ENCODE data around the gene ADAMTSL2.

Gene ADAMTSL2

DNA sequence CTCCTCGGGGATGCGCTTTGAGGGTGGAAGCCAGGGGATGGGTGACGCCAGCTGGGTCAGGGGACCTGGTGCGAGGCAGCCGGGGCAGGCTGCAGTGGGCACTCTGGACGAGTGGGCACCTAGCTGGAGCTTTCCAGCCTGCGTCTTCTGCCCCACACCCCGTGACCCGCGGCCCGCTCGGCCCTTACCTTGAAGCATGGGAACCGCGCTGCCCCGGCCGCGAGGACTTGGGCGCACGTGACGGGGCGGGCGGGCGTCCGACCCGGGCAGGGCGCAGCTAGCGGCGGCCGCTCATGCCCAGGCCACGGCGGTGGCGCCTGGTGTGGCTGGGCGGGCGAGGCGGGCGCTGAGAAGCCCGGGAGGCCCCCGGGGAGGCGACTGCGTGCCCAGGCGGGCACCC is 74.4 kb downstream of the ADAMTSL2 start:
- FAIRE-seq = no peak

DNA sequence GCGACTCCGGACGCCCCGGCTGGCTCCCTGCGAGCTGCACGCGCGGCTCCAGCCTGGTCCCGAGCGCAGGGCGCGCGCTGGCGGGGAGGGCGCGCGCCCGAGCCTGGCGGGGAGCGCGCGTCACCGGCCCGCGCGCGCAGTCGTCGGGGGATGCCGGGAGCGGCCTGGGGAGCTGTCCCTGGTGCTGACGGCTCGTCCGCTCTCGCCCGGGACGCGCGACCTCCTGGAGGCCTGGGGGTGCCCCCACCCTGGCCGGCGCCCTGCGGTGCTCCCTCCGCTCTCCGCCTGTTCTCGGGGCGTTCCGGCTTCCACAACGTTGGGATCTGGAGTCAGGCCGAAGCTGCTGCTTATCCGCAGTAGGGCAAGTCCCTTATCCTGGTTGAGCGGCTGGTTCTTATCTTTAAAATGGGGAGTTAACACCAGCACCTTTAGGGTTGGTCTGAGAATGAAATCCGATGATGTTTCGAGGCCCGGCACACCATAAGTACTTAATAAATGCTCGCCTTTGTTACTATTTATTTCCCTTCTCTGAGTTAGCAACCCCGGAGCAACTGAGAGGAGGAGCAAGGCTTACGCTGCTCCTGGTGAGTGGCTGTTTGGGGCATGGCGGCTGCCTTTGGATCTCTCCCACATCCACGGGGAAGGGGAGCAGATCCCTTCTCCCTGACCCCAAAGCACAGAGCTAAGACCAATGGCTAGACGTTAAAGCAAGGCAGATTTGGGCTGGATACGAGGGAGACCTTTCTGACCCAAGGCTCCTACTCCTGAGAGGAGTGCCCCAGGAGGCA is 75.0 kb downstream of the ADAMTSL2 start, which contains the start of gene FAM163B:
Gene FAM163B (minus strand): TSS at position 79 of the 788 bp plus-strand sequence. CDS start 29,166 bp downstream, outside the sequence.
- FAIRE-seq = no peak

DNA sequence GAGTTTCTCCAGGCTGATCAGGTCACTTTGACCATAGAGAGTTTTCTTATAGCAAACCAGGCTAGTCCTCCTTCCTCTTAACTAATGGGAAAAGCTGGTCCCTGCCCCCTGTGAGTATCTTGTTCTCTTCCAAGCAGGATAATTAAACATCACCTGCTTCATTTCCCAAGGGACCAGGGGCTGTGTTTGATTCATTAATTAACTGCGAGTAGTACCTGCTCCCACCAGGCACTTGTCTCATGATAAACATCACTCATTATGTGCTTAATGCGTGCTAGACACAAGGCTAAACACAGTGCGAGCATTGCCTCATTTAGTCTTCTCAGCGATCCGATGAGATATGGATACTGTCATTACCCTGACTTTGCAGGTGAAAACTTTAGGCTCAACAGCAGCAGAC is 76.3 kb downstream of the ADAMTSL2 start:
- FAIRE-seq = no peak

DNA sequence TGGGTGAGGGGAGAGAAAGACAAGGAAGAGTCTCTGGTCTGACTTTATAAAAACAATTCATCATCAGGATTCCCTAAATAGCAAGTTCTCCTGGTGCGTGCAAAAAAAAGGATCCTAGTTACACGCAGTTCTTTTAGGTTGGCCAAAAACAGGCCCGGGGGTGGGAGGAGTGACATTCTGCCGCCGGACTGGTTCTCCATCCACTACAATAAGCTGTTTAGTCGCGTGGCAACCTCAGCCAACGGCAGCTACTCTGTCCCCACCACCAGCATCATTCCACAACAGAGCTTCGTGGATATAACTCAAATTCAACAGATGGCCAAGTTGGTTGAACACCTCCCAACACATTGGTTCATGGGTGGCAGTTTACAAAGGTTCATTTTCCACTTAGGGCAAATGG is 77.5 kb downstream of the ADAMTSL2 start:
- FAIRE-seq = no peak

DNA sequence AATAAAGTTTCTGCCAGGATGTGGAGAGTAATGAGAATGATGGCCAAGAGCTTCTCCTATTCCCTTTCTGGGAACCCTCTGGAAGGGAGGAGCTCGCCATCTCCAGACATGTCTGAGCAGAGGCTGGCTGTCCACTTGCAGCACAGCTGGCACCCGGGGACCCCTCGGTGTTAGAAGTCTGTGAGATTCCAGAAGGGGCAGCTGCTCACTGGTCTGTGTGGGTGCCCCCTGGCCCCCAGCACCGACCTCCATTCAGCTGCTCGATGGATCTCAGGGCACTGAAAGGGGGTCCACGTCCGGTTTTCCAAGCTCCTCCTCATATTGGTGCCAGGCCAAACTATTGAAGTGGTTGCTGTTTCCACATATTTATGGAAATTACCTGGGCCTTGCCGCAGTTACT is 78.3 kb downstream of the ADAMTSL2 start:
- no peak for FAIRE-seq

DNA sequence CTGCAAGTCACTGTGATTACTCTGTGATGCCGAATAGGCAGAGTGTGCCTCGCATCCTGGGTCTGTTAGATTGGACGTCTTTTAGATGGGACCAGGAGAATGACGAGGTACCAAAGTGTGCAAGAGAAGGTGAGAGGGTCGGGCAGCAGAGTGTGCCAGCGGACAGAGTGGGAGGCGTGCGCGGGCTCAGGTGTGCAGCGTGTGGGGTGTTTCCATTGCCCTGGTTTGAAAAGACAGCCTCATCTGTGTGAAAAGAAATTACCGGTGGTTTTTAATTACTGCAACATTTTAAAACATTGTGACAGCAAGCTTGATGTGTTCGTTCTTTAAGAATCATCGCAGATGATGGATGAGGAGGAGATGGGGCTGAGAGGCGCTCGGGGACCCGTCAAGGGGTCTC is 78.9 kb downstream of the ADAMTSL2 start:
- FAIRE-seq = no peak

DNA sequence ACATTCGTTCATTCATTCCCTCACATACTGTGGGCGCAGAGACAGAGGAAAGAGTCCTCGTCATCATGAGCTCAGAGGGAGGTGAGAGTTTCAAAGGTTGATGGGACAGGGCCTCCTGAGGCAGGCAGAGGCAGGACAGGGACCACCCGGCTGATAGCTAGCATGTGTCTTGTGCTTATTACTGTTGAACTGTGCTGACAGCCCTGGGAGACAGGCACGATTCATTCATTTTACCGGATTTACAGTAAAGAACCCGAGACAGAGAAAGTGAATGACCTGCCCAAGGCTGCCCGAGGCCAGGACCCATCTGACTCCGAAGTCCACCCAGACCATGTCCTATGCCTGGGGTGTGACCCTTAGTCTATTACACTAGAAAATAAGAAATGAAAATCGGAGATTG is 79.6 kb downstream of the ADAMTSL2 start:
- FAIRE-seq = no peak

DNA sequence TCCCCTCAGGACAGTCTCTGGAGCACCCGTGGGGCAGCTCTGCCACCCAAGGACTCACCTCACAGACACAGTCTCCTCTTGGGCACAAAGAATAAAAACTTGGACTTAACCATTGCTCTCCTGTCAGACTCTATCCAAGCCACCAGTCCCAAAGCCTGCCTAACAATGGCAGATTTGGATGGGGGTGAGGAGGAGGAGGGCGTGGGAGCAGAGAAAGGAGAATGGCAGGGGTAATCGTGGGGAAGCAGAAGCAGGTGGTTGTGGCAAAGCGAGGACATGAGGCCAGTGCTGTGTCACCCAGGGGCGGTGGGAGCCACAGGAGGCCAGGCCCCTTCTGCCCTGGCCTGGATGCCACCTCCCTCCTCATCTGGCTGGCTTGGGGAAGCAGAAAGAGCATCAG is 80.2 kb downstream of the ADAMTSL2 start:
- no peak for FAIRE-seq

DNA sequence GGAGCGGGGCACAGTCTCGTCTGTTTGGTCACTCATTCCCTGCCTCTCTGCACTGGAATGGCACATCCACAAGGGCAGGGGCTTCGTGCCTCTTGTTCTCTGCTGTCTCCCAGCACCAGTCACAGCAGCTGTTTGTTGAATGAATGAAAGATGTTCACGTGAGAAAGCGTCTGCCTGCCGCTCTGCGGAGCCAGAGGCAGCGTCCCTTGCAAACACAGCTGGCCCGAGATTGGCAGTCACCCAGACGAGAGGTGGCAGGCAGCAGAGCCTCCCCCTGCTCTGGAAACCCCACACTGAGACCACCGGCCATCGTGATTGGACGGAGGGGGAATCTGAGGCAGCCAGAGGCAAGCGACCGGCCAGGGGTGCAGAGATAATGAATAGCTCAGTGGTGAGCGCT is 80.7 kb downstream of the ADAMTSL2 start:
- FAIRE-seq = no peak

DNA sequence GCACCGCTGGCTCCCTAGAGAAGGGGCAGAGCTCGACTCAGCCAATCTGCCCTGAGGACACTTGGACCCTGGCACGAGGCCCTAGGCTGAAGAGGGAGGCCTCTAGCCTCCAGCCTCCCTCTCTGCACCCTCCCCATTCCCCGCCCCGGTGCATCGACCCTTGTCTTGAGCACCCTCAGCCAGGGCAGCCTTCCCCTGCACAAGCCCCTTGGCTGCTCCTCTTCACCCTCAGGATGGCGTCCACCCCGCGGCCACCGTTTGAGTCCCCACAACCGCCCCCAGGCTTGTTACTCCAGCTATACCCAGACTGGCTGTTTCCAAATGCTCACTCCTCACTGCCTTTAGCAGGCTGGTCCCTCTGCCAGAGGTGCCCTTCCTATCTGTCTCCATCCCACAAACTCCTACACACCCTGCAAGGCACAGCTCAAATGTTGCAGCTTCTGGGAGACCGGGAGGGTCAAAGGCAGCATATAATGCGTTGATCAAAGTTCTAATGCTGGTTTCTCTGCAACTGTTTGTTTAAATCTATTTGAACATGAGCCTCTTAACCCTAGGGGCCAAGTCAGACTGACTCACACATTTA is 81.2 kb downstream of the ADAMTSL2 start:
- FAIRE-seq = no peak

DNA sequence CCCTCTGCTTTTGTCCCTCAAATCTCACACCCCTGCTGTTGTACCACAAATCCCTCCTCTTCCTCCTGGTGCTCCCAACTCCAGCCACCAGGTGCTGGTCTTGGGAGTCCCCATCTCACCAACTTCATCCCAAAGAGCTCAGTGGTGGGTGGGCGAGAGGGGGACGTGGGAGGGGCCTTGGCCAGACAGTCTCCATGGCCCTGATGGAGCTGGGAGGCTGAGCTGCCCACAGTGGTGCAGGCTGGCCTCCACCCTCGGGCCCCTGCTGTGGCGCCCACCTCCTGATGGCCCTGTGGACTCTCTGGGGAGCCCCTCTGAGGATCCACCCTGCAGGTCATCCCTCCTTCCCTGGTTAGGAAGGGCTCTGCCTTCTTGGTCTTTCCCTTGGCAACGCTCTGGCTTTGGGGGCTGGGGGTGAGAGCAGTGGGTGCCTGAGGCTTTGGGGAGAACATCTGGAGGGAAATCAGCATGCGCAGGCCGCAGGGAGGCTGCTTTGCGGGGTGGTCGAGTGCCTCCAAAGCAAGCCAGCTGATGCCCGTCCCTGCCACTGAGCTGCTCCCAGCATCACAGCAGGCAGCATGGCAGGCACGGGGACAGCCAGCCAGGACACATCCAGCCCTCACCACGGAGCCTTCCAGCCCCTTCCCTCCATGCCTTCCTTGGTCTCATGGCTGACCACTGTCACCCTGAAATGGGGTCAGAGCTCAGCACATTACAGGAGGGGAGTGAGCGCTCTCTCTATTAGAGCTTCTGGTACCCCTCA is 82.3 kb downstream of the ADAMTSL2 start:
- no peak for FAIRE-seq

DNA sequence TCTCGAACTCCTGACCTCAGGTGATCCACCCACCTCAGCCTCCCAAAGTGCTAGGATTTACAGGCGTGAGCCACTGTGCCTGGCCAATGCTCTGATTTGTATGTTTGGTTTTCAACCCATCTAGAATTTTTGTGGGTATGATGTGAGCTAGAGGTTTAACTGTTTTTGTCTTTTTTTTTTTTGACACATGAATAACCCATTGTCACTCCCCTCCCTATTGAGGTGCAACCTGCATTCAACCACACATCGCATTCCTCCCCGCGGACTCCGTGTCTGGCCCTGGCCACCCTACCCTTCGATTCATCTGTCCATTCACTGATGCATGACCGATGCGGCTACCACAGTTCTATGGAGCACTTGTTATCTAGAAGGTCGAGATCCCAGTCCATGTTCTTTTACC is 84.2 kb downstream of the ADAMTSL2 start:
- no peak for FAIRE-seq

DNA sequence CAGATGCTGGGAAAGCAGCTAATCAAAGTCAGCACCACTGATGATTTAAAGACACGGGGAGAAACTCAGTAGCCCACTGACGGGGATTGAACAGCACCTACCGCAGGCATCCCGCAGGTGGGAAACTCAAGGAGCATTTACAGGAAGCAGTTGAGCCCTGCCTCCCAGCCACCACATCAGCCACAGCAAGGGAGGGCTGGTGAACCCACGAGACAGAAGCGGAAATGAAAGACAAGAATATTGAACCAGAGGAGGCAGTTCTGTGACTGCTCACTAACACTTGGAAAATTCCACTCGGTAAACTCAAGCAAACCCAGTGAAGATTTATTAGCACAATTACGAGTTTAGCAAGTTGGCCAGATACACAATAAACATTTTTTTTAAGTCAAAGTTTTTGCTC is 85.3 kb downstream of the ADAMTSL2 start:
- no peak for FAIRE-seq

DNA sequence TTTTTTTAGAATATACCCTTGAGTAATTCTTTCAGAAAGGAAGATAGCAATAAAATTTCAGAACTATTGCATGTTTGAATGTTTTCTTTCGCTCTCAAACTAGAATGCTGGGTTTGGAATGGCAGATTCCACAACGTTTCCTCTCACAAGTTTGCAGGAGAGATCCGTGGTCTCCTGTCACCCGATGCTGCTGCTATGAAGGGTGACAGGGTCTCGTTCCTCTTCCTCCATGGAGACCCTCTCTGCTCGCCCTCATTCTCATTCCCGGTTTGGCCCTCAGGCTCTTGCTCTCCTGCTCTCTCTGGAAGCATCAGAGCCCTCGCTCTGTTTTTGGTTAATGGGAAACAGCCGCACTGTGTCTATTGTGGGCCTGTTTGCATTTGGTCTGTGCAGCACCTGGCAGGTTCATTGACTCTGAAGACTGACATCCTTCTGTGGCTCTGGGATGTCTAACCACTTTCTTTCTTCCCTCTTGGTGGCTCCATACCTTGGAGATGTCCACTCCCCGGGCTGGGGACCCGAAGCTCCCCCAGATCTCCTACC is 87.3 kb downstream of the ADAMTSL2 start:
- no peak for FAIRE-seq

DNA sequence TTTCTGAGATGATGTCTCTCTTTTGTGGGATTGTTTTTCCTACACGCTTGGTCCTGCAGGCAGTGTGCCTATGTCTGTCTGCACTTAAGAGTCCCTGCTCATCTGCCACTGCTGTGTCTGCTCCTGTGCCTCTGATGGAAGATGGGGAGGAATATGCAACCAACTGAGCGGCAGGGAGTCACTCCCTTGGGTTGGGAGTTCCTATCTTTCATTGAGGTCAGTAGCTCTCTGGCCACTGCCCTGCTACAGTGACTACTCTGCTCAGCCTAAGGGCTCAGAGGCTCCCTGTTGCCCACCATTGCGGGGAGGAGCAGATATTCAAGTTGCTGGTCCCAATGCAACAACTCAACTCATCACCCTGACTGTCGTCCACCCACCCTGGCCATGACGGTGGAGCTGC is 88.1 kb downstream of the ADAMTSL2 start:
- no peak for FAIRE-seq

Measured in A204.1 (cell line).